Peyer's patch (tissue), 4 donors: Measurements from ENCODE around the gene RNU6-1.

Experiments
- CTCF ChIP-seq, 6 experiments: fragments of 450-650 bp in 4 of 6; fragments of 200-600 bp in 2 of 6; sonication (generic) in 1 of 6; IDR thresholded peaks; one replicate each; pipeline ENCODE4 v1.5.1; 2017 to 2019; ENCODE audit warnings: antibody characterized with exemption in 6 of 6, mild to moderate bottlenecking in 3 of 6, moderate library complexity in 1 of 6
- POLR2A ChIP-seq, 2 donors: fragments of 450-650 bp; IDR thresholded peaks; one replicate each; pipeline ENCODE4 v1.5.1; 2017; ENCODE audit warnings: antibody characterized with exemption in 2 of 2, mild to moderate bottlenecking in 2 of 2, moderate library complexity in 2 of 2

GRCh38 chr15:67820992-67821783 lies 18.7 kb downstream of the RNU6-1 start:
- TF ChIP-seq CTCF (IDR thresholded peaks at IDR 0.05) (no peak), POLR2A (IDR thresholded peaks at IDR 0.05) (no peak)
